RWPE1 (cell line): ENCODE data around the gene PSG3.
"Not testable (repeated sequence)": the region's sequence is repeated elsewhere in the genome, so short reads cannot be mapped to it uniquely, and the experiment has no call there.

Experiments
- CTCF ChIA-PET: fragments of 350-600 bp; sonication (Branson Sonifier 250); formaldehyde crosslinking; extraction: SDS; loops from one replicate; lab custom pipeline; 2021; lab: Yijun Ruan, JAX
- POLR2A ChIA-PET: fragments of 400-600 bp; formaldehyde crosslinking; extraction: SDS; loops from one replicate; lab custom pipeline; 2020; ENCODE audit warnings: antibody characterized with exemption; ENCODE audit not compliant: low non-redundant PET; lab: Yijun Ruan, JAX
- DNase-seq: peaks from one replicate; pipeline ENCODE4 v3.0.0; 2012; ENCODE audit warnings: low spot score
- H3K27ac ChIP-seq: fragments of 450-650 bp; 2 replicates; pipeline ENCODE4 v1.5.1; 2017
- CTCF ChIP-seq: fragments of 450-650 bp; conservative IDR thresholded peaks from 2 replicates; pipeline ENCODE4 v1.5.1; 2017; ENCODE audit warnings: low read depth, mild to moderate bottlenecking

PSG3 gene

DNA sequence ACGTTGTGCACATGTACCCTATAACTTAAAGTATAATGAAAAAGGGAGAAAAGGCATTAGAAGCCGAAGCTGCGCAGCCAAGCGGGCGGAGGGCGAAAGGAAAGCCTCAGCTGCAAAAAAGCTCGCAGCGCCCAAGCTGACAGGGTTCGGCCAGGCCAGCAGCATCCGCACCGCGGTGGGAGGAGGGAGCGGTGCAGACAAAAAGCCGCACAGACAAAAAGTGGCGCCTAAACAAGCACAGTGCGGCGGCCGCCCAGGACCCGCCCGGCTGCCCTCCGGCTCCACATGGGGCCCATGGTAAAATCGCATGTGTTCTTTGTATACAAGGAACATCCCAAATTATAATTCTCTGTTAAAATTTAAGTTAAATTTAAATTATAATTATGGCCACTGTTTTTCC, 42.4 kb downstream of the PSG3 start:
- TF ChIP-seq CTCF: no peak
- H3K27ac ChIP-seq: no peak overlapping the region
- ChIA-PET POLR2A (no interaction called here), CTCF (no interaction called here)
- no peak for DNase-seq

DNA sequence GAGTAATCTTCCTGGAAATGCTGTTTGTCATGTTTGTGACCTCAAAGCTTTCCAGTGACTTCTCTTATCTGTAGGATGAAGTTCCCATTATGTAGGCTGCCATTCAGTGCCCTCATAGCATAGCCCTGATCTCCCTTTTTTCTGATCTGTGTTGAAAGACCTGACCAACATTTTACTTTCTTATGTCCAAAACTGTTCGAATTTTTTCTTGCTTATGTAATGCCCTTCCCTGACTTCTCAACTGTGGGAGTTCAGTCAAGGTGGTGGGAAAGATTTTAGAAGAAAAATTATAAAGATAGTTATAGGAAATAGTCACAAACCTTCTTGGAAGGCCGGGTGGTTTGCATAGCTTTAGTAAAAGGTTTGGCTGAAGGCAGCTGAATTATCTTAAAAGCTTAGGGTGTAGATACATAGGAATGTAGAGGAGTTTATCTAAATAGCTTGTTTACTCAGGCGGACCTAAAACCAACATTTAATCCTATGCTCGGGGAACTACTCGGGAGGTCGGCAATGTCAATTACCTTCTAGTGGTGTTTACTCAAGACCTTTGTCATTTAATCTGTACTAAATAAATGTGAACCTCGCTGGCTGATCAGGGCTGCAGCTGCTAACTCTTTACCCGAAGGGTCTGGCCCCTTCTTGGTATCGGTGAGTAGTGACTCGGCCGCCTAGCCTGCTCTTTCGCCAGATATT, 44.3 kb downstream of the PSG3 start:
- TF ChIP-seq CTCF: no peak
- H3K27ac ChIP-seq: no peak overlapping the region
- ChIA-PET POLR2A (no interaction called here), CTCF (no interaction called here)
- DNase-seq: no peak

GRCh38 chr19:42693760-42694350, 46.4 kb downstream of the PSG3 start:
- CTCF ChIA-PET: interaction anchor here (0.6 to 1.9 kb wide), 13 partner anchors 12 to 191 kb away, joined by 3 to 14 read pairs (median 4); partner anchors contain the start of gene PSG8
- POLR2A ChIA-PET: no interaction called here
- TF ChIP-seq CTCF: peak; percentile 68
- no peak overlapping the region for H3K27ac ChIP-seq
- peak; percentile 81 for DNase-seq

- CTCF ChIA-PET: interaction anchor here (0.6 to 1.3 kb wide), 3 partner anchors 47 to 95 kb away, joined by 3 to 4 read pairs (median 4); no protein-coding TSS in a partner anchor
- POLR2A ChIA-PET: no interaction called here
- TF ChIP-seq CTCF: peak; percentile 46
- no peak overlapping the region for H3K27ac ChIP-seq
- peak; percentile 5 for DNase-seq
Observed at GRCh38 chr19:42683917-42684513, 56.3 kb downstream of the PSG3 start.

DNA sequence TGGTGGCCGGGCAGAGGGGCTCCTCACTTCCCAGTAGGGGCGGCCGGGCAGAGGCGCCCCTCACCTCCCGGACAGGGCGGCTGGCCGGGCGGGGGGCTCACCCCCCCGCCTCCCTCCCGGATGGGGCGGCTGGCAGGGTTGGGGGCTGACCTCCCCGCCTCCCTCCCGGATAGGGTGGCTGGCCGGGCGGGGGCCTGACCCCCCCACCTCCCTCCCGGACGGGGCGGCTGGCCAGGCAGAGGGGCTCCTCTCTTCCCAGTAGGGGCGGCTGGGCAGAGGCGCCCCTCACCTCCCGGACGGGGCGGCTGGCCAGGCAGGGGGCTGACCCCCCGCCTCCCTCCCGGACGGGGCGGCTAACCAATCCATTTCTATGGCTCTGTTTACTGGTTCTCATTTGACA, 64.0 kb downstream of the PSG3 start:
- CTCF ChIA-PET: interaction anchor here (0.7 kb wide), 1 partner anchor 59 kb away, joined by 4 read pairs; no protein-coding TSS in a partner anchor
- DNase-seq, POLR2A ChIA-PET, H3K27ac ChIP-seq: not testable (repeated sequence)

- H3K27ac ChIP-seq, POLR2A ChIA-PET, DNase-seq, CTCF ChIA-PET: not testable (repeated sequence)
Observed at GRCh38 chr19:42674549-42674948, 65.7 kb downstream of the PSG3 start.
